ENCODE data around the gene ADM5. TPM values are rescaled to one million over a fixed set of nuclear protein-coding genes. Genes with fewer than 3 reads are reported as not detected.

The ADM5 gene
- total RNA-seq, 1 donor from 2014 or later = 11.8 TPM

- Mint-ChIP-seq H3K36me3 (ENCODE audit: low read depth) (peaks cover 6% of the 10 kb centered on the region), H3K27ac (ENCODE audit: unreplicated experiment) (no peak overlapping the region), H3K4me3 (no peak overlapping the region), H3K9me3 (no peaks in the 10 kb centered on the region), H3K27me3 (ENCODE audit: low read depth) (no peaks in the 10 kb centered on the region), H3K4me1 (no peaks in the 10 kb centered on the region)
- no peak for TF ChIP-seq CTCF (conservative IDR thresholded peaks at IDR 0.05)
- DNase-seq (ENCODE audit: low read depth, low spot score) = no peak
Observed at GRCh38 chr19:49651820-49652550, 37.4 kb upstream of the ADM5 start.

GRCh38 chr19:49652551-49653465 is 36.6 kb upstream of the ADM5 start:
- peaks cover 6% of the 10 kb centered on the region for H3K36me3 Mint-ChIP-seq (ENCODE audit: low read depth)
- no peaks in the 10 kb centered on the region for H3K27me3 Mint-ChIP-seq (ENCODE audit: low read depth)
- no peaks in the 10 kb centered on the region for H3K9me3 Mint-ChIP-seq
- H3K4me1 Mint-ChIP-seq = no peaks in the 10 kb centered on the region
- no peak overlapping the region for H3K4me3 Mint-ChIP-seq
- no peak for DNase-seq (ENCODE audit: low read depth, low spot score)
- no peak for TF ChIP-seq CTCF (conservative IDR thresholded peaks at IDR 0.05)
- H3K27ac Mint-ChIP-seq (ENCODE audit: unreplicated experiment) = no peak overlapping the region

GRCh38 chr19:49653466-49653806 is 36.0 kb upstream of the ADM5 start:
- no peaks in the 10 kb centered on the region for H3K27me3 Mint-ChIP-seq (ENCODE audit: low read depth)
- H3K36me3 Mint-ChIP-seq (ENCODE audit: low read depth) = peaks cover 6% of the 10 kb centered on the region
- H3K27ac Mint-ChIP-seq (ENCODE audit: unreplicated experiment) = no peak overlapping the region
- no peak for DNase-seq (ENCODE audit: low read depth, low spot score)
- peak overlapping the region; percentile 4 for H3K4me3 Mint-ChIP-seq
- H3K9me3 Mint-ChIP-seq = no peaks in the 10 kb centered on the region
- TF ChIP-seq CTCF (conservative IDR thresholded peaks at IDR 0.05) = no peak
- H3K4me1 Mint-ChIP-seq = no peaks in the 10 kb centered on the region

- no peaks in the 10 kb centered on the region for H3K27me3 Mint-ChIP-seq (ENCODE audit: low read depth)
- DNase-seq (ENCODE audit: low read depth, low spot score) = no peak
- no peaks in the 10 kb centered on the region for H3K9me3 Mint-ChIP-seq
- H3K27ac Mint-ChIP-seq (ENCODE audit: unreplicated experiment) = no peak overlapping the region
- no peak for TF ChIP-seq CTCF (conservative IDR thresholded peaks at IDR 0.05)
- no peaks in the 10 kb centered on the region for H3K4me1 Mint-ChIP-seq
- no peak overlapping the region for H3K4me3 Mint-ChIP-seq
- peaks cover 6% of the 10 kb centered on the region for H3K36me3 Mint-ChIP-seq (ENCODE audit: low read depth)
Observed at GRCh38 chr19:49654581-49654980, 34.8 kb upstream of the ADM5 start.

- no peak for TF ChIP-seq CTCF (conservative IDR thresholded peaks at IDR 0.05)
- Mint-ChIP-seq H3K27me3 (ENCODE audit: low read depth) (no peaks in the 10 kb centered on the region), H3K9me3 (no peaks in the 10 kb centered on the region), H3K27ac (ENCODE audit: unreplicated experiment) (no peak overlapping the region), H3K4me3 (peak overlapping the region; percentile 27), H3K36me3 (ENCODE audit: low read depth) (peaks cover 10% of the 10 kb centered on the region), H3K4me1 (no peaks in the 10 kb centered on the region)
- DNase-seq (ENCODE audit: low read depth, low spot score) = no peak
Observed at GRCh38 chr19:49655570-49656455, 33.6 kb upstream of the ADM5 start.
